SU-DHL-6 (cell line): ENCODE data around the gene RSU1.

Source experiments
- CTCF ChIP-seq: fragments of 200-600 bp; sonication (generic); IDR thresholded peaks from one replicate; pipeline ENCODE4 v1.5.1; 2017; ENCODE audit warnings: antibody characterized with exemption, mild to moderate bottlenecking, low read length, moderate library complexity; ENCODE audit not compliant: insufficient read depth, poor library complexity, severe bottlenecking
- EZH2phosphoT487 ChIP-seq: fragments of 200-600 bp; sonication (generic), shearing (Covaris generic); conservative IDR thresholded peaks from 2 replicates; pipeline ENCODE4 v1.6.1; 2018; ENCODE audit warnings: mild to moderate bottlenecking, antibody characterized with exemption, low read length, moderate library complexity, mixed read lengths

- TF ChIP-seq CTCF (no peak), EZH2phosphoT487 (no peak)
These were observed 177.8 kb downstream of the RSU1 start for GRCh38 chr10:16639471-16639870.
